ENCODE results near the gene NFE2L2. TPM values are rescaled to one million over a fixed set of nuclear protein-coding genes. Genes with fewer than 3 reads are reported as not detected.

NFE2L2 gene
- total and polyA plus RNA-seq, 2 experiments from 2014 or later: 35.0 to 39.1 TPM

DNA sequence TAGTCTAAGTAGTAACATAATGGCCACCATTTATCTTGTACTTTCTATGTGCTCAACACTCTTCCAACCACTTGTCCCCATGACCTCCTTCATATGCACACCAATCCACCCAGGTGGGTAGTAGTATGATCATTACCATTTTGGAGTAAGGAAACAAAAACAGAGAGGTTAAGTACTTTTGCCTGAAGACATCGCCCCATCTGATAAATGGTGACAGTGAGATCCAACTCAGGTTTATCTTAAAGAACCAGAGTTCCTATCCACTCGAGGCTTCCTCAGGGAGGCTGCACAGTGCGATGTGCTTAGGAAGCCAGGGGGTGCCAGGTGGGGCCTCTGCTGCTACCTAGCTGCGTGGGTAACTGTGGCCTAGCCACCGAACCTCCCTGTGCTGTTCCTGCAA lies 14.1 kb downstream of the NFE2L2 start (continued):
- TF ChIP-seq, protein P1, sequence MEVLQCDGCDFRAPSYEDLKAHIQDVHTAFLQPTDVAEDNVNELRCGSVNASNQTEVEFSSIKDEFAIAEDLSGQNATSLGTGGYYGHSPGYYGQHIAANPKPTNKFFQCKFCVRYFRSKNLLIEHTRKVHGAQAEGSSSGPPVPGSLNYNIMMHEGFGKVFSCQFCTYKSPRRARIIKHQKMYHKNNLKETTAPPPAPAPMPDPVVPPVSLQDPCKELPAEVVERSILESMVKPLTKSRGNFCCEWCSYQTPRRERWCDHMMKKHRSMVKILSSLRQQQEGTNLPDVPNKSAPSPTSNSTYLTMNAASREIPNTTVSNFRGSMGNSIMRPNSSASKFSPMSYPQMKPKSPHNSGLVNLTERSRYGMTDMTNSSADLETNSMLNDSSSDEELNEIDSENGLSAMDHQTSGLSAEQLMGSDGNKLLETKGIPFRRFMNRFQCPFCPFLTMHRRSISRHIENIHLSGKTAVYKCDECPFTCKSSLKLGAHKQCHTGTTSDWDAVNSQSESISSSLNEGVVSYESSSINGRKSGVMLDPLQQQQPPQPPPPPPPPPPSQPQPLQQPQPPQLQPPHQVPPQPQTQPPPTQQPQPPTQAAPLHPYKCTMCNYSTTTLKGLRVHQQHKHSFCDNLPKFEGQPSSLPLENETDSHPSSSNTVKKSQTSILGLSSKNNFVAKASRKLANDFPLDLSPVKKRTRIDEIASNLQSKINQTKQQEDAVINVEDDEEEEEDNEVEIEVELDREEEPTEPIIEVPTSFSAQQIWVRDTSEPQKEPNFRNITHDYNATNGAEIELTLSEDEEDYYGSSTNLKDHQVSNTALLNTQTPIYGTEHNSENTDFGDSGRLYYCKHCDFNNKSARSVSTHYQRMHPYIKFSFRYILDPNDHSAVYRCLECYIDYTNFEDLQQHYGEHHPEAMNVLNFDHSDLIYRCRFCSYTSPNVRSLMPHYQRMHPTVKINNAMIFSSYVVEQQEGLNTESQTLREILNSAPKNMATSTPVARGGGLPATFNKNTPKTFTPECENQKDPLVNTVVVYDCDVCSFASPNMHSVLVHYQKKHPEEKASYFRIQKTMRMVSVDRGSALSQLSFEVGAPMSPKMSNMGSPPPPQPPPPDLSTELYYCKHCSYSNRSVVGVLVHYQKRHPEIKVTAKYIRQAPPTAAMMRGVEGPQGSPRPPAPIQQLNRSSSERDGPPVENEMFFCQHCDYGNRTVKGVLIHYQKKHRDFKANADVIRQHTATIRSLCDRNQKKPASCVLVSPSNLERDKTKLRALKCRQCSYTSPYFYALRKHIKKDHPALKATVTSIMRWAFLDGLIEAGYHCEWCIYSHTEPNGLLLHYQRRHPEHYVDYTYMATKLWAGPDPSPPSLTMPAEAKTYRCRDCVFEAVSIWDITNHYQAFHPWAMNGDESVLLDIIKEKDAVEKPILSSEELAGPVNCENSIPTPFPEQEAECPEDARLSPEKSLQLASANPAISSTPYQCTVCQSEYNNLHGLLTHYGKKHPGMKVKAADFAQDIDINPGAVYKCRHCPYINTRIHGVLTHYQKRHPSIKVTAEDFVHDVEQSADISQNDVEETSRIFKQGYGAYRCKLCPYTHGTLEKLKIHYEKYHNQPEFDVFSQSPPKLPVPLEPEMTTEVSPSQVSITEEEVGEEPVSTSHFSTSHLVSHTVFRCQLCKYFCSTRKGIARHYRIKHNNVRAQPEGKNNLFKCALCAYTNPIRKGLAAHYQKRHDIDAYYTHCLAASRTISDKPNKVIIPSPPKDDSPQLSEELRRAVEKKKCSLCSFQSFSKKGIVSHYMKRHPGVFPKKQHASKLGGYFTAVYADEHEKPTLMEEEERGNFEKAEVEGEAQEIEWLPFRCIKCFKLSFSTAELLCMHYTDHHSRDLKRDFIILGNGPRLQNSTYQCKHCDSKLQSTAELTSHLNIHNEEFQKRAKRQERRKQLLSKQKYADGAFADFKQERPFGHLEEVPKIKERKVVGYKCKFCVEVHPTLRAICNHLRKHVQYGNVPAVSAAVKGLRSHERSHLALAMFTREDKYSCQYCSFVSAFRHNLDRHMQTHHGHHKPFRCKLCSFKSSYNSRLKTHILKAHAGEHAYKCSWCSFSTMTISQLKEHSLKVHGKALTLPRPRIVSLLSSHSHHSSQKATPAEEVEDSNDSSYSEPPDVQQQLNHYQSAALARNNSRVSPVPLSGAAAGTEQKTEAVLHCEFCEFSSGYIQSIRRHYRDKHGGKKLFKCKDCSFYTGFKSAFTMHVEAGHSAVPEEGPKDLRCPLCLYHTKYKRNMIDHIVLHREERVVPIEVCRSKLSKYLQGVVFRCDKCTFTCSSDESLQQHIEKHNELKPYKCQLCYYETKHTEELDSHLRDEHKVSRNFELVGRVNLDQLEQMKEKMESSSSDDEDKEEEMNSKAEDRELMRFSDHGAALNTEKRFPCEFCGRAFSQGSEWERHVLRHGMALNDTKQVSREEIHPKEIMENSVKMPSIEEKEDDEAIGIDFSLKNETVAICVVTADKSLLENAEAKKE (CRISPR knock-in tag; IDR thresholded peaks at IDR 0.05): no peak
- TF ChIP-seq, protein P2, sequence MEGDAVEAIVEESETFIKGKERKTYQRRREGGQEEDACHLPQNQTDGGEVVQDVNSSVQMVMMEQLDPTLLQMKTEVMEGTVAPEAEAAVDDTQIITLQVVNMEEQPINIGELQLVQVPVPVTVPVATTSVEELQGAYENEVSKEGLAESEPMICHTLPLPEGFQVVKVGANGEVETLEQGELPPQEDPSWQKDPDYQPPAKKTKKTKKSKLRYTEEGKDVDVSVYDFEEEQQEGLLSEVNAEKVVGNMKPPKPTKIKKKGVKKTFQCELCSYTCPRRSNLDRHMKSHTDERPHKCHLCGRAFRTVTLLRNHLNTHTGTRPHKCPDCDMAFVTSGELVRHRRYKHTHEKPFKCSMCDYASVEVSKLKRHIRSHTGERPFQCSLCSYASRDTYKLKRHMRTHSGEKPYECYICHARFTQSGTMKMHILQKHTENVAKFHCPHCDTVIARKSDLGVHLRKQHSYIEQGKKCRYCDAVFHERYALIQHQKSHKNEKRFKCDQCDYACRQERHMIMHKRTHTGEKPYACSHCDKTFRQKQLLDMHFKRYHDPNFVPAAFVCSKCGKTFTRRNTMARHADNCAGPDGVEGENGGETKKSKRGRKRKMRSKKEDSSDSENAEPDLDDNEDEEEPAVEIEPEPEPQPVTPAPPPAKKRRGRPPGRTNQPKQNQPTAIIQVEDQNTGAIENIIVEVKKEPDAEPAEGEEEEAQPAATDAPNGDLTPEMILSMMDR (conservative IDR thresholded peaks at IDR 0.05; ENCODE audit: low read depth in 2 of 2): no peak
- TF ChIP-seq EZH2 (IDR thresholded peaks at IDR 0.05; ENCODE audit: low read depth, unreplicated experiment) (no peak), ZNF331 (CRISPR knock-in tag; IDR thresholded peaks at IDR 0.05; ENCODE audit: low read depth) (no peak), STAT1 (IDR thresholded peaks at IDR 0.05; ENCODE audit: unreplicated experiment) (no peak), NANOG (IDR thresholded peaks at IDR 0.05; ENCODE audit: borderline replicate concordance) (no peak)

DNA sequence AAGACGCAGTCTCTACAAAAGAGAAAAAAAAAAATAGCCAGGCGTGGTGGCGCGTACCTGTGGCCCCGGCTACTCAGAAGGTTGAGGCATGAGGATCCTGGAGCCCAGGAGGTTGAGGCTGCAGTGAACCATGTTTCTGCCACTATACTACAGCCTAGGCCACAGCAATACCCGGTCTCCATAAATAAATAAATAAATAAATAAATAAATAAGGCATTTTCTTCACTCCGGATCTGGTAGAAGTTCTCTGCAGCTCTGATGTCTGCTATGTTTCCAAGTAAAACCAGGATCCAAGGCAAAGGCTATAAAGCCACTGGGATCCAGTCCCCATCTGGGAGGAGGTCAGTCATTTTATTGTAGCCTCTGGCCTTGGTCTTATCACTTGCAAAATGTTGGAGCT lies 15.5 kb downstream of the NFE2L2 start:
- Mint-ChIP-seq H3K27ac (no peak overlapping the region), H3K4me1 (peaks cover 58% of the 10 kb centered on the region), H3K27me3 (ENCODE audit: insufficient read depth, low read depth, poor library complexity) (peaks cover 12% of the 10 kb centered on the region), H3K4me3 (no peak overlapping the region), H3K9me3 (no peaks in the 10 kb centered on the region), H3K36me3 (ENCODE audit: low read depth) (peaks cover 5% of the 10 kb centered on the region)
- H3K79me2 ChIP-seq (replicated peaks; ENCODE audit: insufficient read depth): peaks cover 98% of the 10 kb centered on the region
- no peak overlapping the region for H3K27ac ChIP-seq (ENCODE audit: low read depth)
- no peaks in the 10 kb centered on the region for H3F3A ChIP-seq (replicated peaks; ENCODE audit: low read depth)
- no peaks in the 10 kb centered on the region for H3K36me3 ChIP-seq (ENCODE audit: insufficient read depth)
- H4K20me1 ChIP-seq (replicated peaks; ENCODE audit: insufficient read depth): peaks cover 45% of the 10 kb centered on the region
- H3K27me3 ChIP-seq (ENCODE audit: insufficient read depth): no peaks in the 10 kb centered on the region
- H3K9me2 ChIP-seq (ENCODE audit: insufficient read depth): no peaks in the 10 kb centered on the region
- ATAC-seq (no peak), DNase-seq (ENCODE audit: low spot score) (no peak)
- no peak overlapping the region for H3K4me2 ChIP-seq
- H3K4me1 ChIP-seq (ENCODE audit: insufficient read depth): peaks cover 28% of the 10 kb centered on the region
- no peak overlapping the region for H3K4me3 ChIP-seq
- no peak overlapping the region for H2AFZ ChIP-seq
- no peak for TF ChIP-seq EZH2 (IDR thresholded peaks at IDR 0.05; ENCODE audit: low read depth, unreplicated experiment)
- no peak for TF ChIP-seq JUNB (IDR thresholded peaks at IDR 0.05; ENCODE audit: unreplicated experiment)
- TF ChIP-seq EZH2phosphoT487 (IDR thresholded peaks at IDR 0.05; ENCODE audit: unreplicated experiment): no peak
- no peak for TF ChIP-seq CREB1 (CRISPR knock-in tag; IDR thresholded peaks at IDR 0.05; ENCODE audit: low read depth)

All from GM23338 (cell line).